B cell (primary cell): Measurements from ENCODE around the gene FAM168A. TPM values are rescaled to one million over a fixed set of nuclear protein-coding genes. Genes with fewer than 3 reads are reported as not detected.

Experiments
- ATAC-seq: fragments of 200-7000 bp; cut with Tn5 transposase; one replicate; pipeline ENCODE4 v1.10.0; 2021; ENCODE audit warnings: low read depth, mild to moderate bottlenecking, moderate number of reproducible peaks, moderate library complexity
- CTCF ChIA-PET: fragments of 350-600 bp; sonication (Branson Sonifier 250); formaldehyde crosslinking; loops from one replicate; lab custom pipeline; 2021; ENCODE audit warnings: antibody characterized with exemption, inconsistent platforms; lab: Charles Lee
- POLR2A ChIA-PET: fragments of 350-600 bp; sonication (Branson Sonifier 250); formaldehyde crosslinking; loops from one replicate; lab custom pipeline; 2021; ENCODE audit warnings: antibody characterized with exemption; lab: Charles Lee
- DNase-seq: peaks from one replicate; pipeline ENCODE4 v3.0.0; 2013
- H2AFZ ChIP-seq: 2 replicates; pipeline ENCODE4 v1.6.1; 2012; ENCODE audit warnings: mild to moderate bottlenecking, low read depth, low read length; ENCODE audit not compliant: insufficient read depth, poor library complexity, severe bottlenecking
- H3K27ac ChIP-seq, 2 donors: 1 replicate in 1 of 2; 2 replicates in 1 of 2; pipeline ENCODE4 v1.5.1; 2012 to 2013; ENCODE audit warnings: low read length in 2 of 2, mild to moderate bottlenecking in 2 of 2, moderate library complexity in 1 of 2
- H3K27me3 ChIP-seq, 4 experiments: fragments of 200-600 bp in 1 of 4; sonication (generic) in 1 of 4; replicated peaks in 1 of 4; 1 replicate in 2 of 4; 2 replicates in 2 of 4; pipeline versions ENCODE4 v1.6.1 to v1.7.0; 2013 to 2016; ENCODE audit warnings: low read length in 3 of 4, mild to moderate bottlenecking in 2 of 4, mixed read lengths in 1 of 4, moderate library complexity in 1 of 4; ENCODE audit not compliant: insufficient read depth in 4 of 4, control insufficient read depth in 3 of 4; ENCODE audit errors: control extremely low read depth in 1 of 4
- H3K36me3 ChIP-seq, 2 experiments: replicated peaks in 1 of 2; 1 replicate in 1 of 2; 2 replicates in 1 of 2; pipeline versions ENCODE4 v1.6.1 to v1.7.1; 2013; ENCODE audit warnings: low read length in 1 of 2; ENCODE audit not compliant: insufficient read depth in 2 of 2, control insufficient read depth in 1 of 2; ENCODE audit errors: control extremely low read depth in 1 of 2, extremely low read depth in 1 of 2
- H3K4me1 ChIP-seq, 2 donors: fragments of 200-600 bp in 1 of 2; sonication (generic) in 1 of 2; 1 replicate in 1 of 2; 2 replicates in 1 of 2; pipeline versions ENCODE4 v1.5.1 to v1.6.1; 2013 to 2017; ENCODE audit warnings: low read length in 2 of 2; ENCODE audit not compliant: control insufficient read depth in 2 of 2, insufficient read depth in 2 of 2
- H3K4me2 ChIP-seq: replicated peaks from 2 replicates; pipeline ENCODE3; 2012; ENCODE audit warnings: mild to moderate bottlenecking, low read depth, low read length; ENCODE audit not compliant: poor library complexity, severe bottlenecking
- H3K4me3 ChIP-seq, 5 experiments: fragments of 200-600 bp in 1 of 5; sonication (generic) in 1 of 5; 1 replicate in 3 of 5; 2 replicates in 2 of 5; pipeline versions ENCODE4 v1.5.1 to v1.7.0; 2011 to 2016; ENCODE audit warnings: low read length in 4 of 5, mild to moderate bottlenecking in 4 of 5, low read depth in 2 of 5, control low read depth in 1 of 5, moderate library complexity in 1 of 5; ENCODE audit not compliant: insufficient read depth in 1 of 5; ENCODE audit errors: control extremely low read depth in 1 of 5, extremely low read depth in 1 of 5
- H3K79me2 ChIP-seq: fragments of 200-600 bp; sonication (generic); one replicate; pipeline ENCODE4 v1.6.0; 2016; ENCODE audit warnings: low read length; ENCODE audit not compliant: control insufficient read depth, insufficient read depth
- H3K9ac ChIP-seq: fragments of 200-600 bp; sonication (generic); 2 replicates; pipeline ENCODE4 v1.6.1; 2017; ENCODE audit warnings: mild to moderate bottlenecking, low read length, moderate library complexity
- H3K9me3 ChIP-seq, 3 donors: one replicate each; pipeline versions ENCODE4 v1.6.1 to v1.7.1; 2013; ENCODE audit warnings: low read length in 2 of 3; ENCODE audit not compliant: control insufficient read depth in 2 of 3, insufficient read depth in 1 of 3; ENCODE audit errors: control extremely low read depth in 1 of 3
- H4K20me1 ChIP-seq: 2 replicates; pipeline ENCODE4 v1.6.0; 2012; ENCODE audit warnings: mild to moderate bottlenecking, low read length; ENCODE audit not compliant: insufficient read depth, control insufficient read depth, poor library complexity, severe bottlenecking
- H3K27ac Mint-ChIP-seq: one replicate; pipeline ENCODE4 v1.8.0; 2021; ENCODE audit warnings: mixed read lengths
- H3K27me3 Mint-ChIP-seq: one replicate; pipeline ENCODE4 v1.8.0; 2021; ENCODE audit warnings: mixed read lengths
- H3K4me1 Mint-ChIP-seq: one replicate; pipeline ENCODE4 v1.8.0; 2021; ENCODE audit warnings: mixed read lengths
- H3K4me3 Mint-ChIP-seq: one replicate; pipeline ENCODE4 v1.8.0; 2021; ENCODE audit warnings: mixed read lengths
- H3K9me3 Mint-ChIP-seq: one replicate; pipeline ENCODE4 v1.8.0; 2022; ENCODE audit warnings: mixed read lengths; ENCODE audit not compliant: insufficient read depth
- EZH2 ChIP-seq: IDR thresholded peaks from 2 replicates; pipeline ENCODE4 v1.6.1; 2012; ENCODE audit warnings: borderline replicate concordance, low read depth, mild to moderate bottlenecking, moderate library complexity, low read length; ENCODE audit not compliant: insufficient read depth, poor library complexity, severe bottlenecking
- WGBS: methylation state at CpG from one replicate; pipeline ENCODE4 v1.1.5; 2013; ENCODE audit warnings: missing lambda C conversion rate; ENCODE audit not compliant: insufficient coverage; 5-methylcytosine and 5-hydroxymethylcytosine counted together
- intact Hi-C: fragments of 100-400 bp; cut with micrococcal nuclease; formaldehyde crosslinking; loops from one replicate; pipeline ENCODE4 v1.10.0; 2022
- polyA plus RNA-seq: library from polyadenylated mRNA; depleted of rRNA; stranded (reverse); fragments of >200 nt; gene quantifications from 2 replicates; pipeline ENCODE4 v1.2.3, GENCODE V29; 2012
- total RNA-seq, 2 donors: library from RNA; stranded (reverse); fragments of 120-200 nt in 1 of 2; gene quantifications; 1 replicate in 1 of 2; 2 replicates in 1 of 2; pipeline versions ENCODE4 v1.2.3 to v1.2.4, GENCODE V29; 2013 to 2022
- TF ChIP-seq, protein P1 (sequence below): fragments of 200-600 bp; IDR thresholded peaks from one replicate; pipeline ENCODE4 v1.8.0; 2022; ENCODE audit warnings: antibody characterized with exemption, mild to moderate bottlenecking

FAM168A gene
- total and polyA plus RNA-seq, 2 donors (not counting 1 experiment from before 2014, with no cell fraction given) = 11.0 to 26.8 TPM

DNA sequence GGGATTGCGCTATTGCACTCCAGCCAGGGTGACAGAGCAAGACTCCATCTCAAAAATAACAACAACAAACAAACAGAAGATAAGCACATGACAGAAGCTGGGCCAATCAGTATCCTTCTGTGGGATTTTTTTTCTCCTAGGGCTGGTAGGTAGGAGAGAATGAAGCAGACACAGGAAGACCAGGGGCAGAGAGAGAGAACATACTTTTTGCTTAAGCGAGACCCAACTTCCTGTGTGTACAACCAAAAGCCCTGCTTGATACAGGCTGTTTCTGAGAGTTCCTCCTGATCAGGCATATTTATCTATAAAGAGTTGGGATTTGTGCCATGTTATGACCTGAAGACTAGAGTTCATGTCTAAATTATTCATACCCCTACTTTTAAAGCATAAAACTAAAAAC lies 36.1 kb upstream of the FAM168A start:
- CTCF ChIA-PET = interaction anchor here (0.8 to 4.8 kb wide), 2 partner anchors 8 to 26 kb away, joined by 3 to 28 read pairs; no protein-coding TSS in a partner anchor
- DNase-seq (no peak), ATAC-seq (no peak)
- no peaks in the 10 kb centered on the region for H3K4me1 ChIP-seq
- Mint-ChIP-seq H3K27me3 (no peaks in the 10 kb centered on the region), H3K4me1 (no peaks in the 10 kb centered on the region), H3K27ac (no peak overlapping the region), H3K9me3 (no peaks in the 10 kb centered on the region), H3K4me3 (no peak overlapping the region)
- H3K4me2 ChIP-seq = no peak overlapping the region
- no peak overlapping the region for H3K9ac ChIP-seq
- POLR2A ChIA-PET = no interaction called here
- no peak overlapping the region for H3K4me3 ChIP-seq
- no peaks in the 10 kb centered on the region for H3K79me2 ChIP-seq
- no peaks in the 10 kb centered on the region for H3K36me3 ChIP-seq
- no peaks in the 10 kb centered on the region for H3K9me3 ChIP-seq
- 29% methylated on average over 1 of the region's 2 CpGs for WGBS
- H3K27me3 ChIP-seq = no peaks in the 10 kb centered on the region
- intact Hi-C loops = no loop called here
- TF ChIP-seq, protein P1, sequence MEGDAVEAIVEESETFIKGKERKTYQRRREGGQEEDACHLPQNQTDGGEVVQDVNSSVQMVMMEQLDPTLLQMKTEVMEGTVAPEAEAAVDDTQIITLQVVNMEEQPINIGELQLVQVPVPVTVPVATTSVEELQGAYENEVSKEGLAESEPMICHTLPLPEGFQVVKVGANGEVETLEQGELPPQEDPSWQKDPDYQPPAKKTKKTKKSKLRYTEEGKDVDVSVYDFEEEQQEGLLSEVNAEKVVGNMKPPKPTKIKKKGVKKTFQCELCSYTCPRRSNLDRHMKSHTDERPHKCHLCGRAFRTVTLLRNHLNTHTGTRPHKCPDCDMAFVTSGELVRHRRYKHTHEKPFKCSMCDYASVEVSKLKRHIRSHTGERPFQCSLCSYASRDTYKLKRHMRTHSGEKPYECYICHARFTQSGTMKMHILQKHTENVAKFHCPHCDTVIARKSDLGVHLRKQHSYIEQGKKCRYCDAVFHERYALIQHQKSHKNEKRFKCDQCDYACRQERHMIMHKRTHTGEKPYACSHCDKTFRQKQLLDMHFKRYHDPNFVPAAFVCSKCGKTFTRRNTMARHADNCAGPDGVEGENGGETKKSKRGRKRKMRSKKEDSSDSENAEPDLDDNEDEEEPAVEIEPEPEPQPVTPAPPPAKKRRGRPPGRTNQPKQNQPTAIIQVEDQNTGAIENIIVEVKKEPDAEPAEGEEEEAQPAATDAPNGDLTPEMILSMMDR = no peak
- TF ChIP-seq EZH2 = no peak
- no peak overlapping the region for H2AFZ ChIP-seq
- no peak overlapping the region for H3K27ac ChIP-seq
- no peaks in the 10 kb centered on the region for H4K20me1 ChIP-seq

DNA sequence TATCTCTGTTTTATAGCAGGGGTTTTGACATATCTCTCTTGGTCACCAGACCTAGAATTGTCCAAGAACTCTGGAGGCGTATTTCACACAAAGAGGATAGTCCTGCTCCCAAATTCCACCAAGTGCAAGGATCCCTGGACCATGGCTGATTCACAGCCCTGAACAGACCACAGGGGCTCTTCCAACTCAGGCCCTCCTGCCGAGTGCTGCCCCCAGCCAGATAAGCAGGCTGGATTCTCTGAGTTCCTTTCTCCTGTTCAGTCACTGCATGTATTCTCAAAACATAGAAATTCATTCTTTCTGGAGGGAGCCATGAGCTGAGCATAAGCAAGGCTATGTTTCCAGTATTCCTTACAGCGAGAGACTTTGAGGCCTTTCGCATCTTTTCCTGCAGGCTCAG lies 35.1 kb upstream of the FAM168A start:
- Mint-ChIP-seq H3K4me3 (no peak overlapping the region), H3K9me3 (no peaks in the 10 kb centered on the region), H3K27ac (no peak overlapping the region), H3K27me3 (no peaks in the 10 kb centered on the region), H3K4me1 (no peaks in the 10 kb centered on the region)
- ChIA-PET CTCF (interaction anchor here (0.8 kb wide), 1 partner anchor 27 kb away, joined by 3 read pairs; no protein-coding TSS in a partner anchor), POLR2A (no interaction called here)
- Histone ChIP-seq H3K27ac (no peak overlapping the region), H3K27me3 (no peaks in the 10 kb centered on the region), H3K36me3 (no peaks in the 10 kb centered on the region), H3K4me1 (no peaks in the 10 kb centered on the region), H3K4me3 (no peak overlapping the region), H2AFZ (no peak overlapping the region), H3K9ac (no peak overlapping the region), H4K20me1 (no peaks in the 10 kb centered on the region), H3K9me3 (no peaks in the 10 kb centered on the region), H3K4me2 (no peak overlapping the region), H3K79me2 (no peaks in the 10 kb centered on the region)
- DNase-seq = no peak
- intact Hi-C loops = no loop called here
- WGBS = 95% methylated on average over 2 of the region's 4 CpGs
- ATAC-seq = no peak
- TF ChIP-seq, protein P1 = no peak
- no peak for TF ChIP-seq EZH2
